Activated CD4-positive, alpha-beta T cell treated with anti-CD3 and anti-CD28 coated beads, Interleukin-2, Interleukin-4, amounts not matched to agents 100 ng/mL and 50 ng/mL, durations not matched to agents 16 hours and 8 hours (primary cell): ENCODE results near the gene KLK3.

Experiments
- DNase-seq: peaks from one replicate; pipeline ENCODE4 v3.0.0-alpha.2; 2020; ENCODE audit warnings: low spot score

Gene KLK3

DNA sequence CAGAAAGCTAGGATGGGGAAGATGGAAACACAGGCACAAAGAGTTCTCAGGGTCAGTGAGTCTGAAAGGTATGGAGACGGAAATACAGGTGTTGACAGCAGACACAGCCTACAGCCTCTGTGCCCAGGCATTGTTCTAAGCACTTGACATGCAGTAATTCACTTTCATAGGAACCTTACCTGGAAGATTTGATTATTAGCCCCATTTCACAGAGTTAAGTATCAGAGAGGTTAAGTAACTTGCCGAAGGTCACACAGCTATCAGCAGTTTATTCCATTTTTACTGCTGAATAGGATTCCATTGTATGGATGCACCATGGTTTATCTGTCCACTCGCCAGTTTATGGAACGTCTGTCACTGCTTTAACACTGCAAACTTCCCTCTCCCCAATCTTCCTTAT is 43.3 kb downstream of the KLK3 start:
- no peak for DNase-seq

DNA sequence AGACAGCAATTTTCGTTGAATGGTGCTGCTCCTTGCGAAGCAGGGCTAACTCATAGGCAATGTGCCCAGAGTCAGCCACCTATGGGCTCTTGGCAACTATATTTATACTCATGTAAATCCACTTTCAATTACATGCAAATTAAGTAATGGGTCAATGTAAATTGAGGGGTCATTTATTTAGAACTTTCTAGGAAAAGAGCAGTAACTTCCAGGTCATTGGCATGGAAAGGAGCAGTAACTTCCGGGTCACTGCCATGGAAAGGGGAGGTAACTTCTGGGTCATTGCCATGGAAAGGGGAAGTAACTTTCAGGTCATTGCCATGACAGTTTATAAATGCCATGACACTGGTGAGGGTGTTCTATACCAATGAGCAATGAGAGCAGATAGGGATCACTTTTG is 44.9 kb downstream of the KLK3 start:
- no peak for DNase-seq

DNA sequence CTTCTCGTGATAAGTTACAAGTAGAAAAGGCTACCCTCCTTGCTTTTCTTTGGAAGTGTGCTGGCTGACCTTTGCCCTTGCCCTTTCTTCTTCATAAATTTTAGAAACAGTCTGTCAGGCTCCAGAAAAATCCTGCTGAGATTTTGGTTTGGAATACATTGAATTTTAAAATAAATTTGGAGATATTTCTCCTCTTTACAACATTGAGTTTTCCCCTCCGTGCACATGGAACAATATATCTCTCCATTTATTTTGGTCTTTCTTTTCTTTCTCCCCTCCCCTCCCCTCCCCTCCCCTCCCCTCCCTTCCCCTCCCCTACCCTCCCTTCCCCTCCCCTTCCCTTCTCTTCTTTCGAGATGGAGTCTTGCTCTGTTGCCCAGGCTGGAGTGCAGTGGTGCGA is 47.9 kb downstream of the KLK3 start:
- DNase-seq: no peak

DNA sequence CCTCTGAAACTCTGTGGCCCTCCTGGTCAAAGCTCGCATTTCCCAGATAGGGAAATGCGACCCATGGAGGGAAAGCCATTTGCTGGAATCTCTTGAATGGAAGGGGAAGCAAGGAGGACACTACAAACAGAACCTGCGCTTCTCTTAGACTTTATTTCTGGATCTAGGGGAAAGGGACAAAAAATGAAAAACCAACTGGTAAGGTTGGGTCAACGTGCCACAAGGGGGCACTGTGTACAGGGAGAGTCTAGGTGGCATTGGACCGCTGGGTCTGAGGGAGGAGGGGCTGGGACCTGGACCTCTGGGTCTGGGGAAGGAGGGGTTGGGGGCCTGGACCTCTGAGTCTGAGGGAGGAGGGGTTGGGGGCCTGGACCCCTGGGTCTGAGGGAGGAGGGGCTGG is 51.5 kb downstream of the KLK3 start:
- peak; percentile 37 for DNase-seq

DNA sequence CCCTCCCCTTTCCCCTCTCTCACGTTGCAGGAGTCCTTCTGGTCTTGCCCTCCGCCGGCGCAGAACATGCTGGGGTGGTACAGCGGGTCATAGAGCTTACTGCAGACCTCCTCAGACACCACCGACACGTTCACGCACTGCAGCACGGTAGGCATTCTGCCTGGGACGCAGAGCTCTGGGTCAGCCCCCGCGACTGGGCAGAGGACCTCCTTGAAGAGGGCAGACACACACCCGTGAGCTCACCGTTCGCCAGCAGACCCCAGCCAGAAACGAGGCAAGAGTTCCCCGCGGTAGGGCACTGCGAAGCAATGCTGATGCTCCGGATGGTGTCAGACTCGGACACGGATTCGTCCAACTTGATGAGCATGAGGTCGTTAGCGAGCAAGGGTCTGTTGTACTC is 53.6 kb downstream of the KLK3 start:
- no peak for DNase-seq

DNA sequence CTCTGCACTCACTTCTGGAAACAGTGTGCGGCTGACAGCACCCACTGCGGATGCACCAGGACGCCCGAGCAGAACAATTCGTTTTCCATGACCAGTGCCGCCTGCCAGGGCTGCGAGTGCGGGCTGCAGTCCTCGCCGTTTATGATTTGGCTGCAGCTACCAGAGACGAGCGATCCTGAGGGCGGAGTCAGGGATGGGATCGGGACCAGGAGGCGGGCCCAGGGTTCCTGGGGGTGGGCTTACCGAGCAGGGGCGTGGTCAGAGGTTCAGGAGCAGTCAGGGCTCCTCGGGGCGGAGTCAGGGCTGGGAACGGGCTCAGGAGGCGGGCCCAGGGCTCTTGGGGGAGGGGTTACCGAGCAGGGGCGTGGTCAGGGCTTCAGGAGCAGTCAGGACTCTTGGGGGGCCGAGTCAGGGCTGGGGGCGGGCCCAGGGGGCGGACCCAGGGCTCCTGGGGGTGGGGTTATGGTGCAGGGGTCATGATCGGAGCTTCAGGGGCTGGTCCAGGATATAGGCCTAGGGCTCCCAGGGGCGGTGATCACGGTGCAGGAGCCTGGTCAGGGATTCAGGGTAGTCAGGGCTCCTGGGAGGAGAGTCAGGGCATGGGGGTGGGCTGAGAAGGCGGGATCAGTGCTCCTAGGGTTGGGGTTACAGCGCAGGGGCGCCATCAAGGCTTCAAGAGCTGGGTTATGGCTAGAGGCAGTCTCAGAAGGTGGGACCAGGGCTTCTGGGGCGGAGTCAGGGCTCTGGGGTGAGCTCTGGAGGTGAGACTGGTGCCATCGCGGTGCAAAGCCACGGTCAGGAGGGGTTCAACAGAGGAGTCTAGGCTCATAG is 54.7 kb downstream of the KLK3 start:
- DNase-seq: peak; percentile 32
